NOMO-1 (cell line): ENCODE measurements around the gene ENO3.

Experiments
- DNase-seq, 2 experiments: peaks; one replicate each; lab custom pipeline; 2025; ENCODE audit not compliant: unreplicated experiment in 2 of 2; lab: John Stamatoyannopoulos, UW

ENO3 gene

GRCh38 chr17:5003214-5003867, 52.4 kb downstream of the ENO3 start:
- no peak for DNase-seq
